ENCODE results near the gene SPATA33. TPM values are rescaled to one million over a fixed set of nuclear protein-coding genes. Genes with fewer than 3 reads are reported as not detected.
"Not testable (repeated sequence)": the region's sequence is repeated elsewhere in the genome, so short reads cannot be mapped to it uniquely, and the experiment has no call there.

SPATA33 gene
- total RNA-seq, 1 experiment from 2014 or later, result 1.0 TPM

DNA sequence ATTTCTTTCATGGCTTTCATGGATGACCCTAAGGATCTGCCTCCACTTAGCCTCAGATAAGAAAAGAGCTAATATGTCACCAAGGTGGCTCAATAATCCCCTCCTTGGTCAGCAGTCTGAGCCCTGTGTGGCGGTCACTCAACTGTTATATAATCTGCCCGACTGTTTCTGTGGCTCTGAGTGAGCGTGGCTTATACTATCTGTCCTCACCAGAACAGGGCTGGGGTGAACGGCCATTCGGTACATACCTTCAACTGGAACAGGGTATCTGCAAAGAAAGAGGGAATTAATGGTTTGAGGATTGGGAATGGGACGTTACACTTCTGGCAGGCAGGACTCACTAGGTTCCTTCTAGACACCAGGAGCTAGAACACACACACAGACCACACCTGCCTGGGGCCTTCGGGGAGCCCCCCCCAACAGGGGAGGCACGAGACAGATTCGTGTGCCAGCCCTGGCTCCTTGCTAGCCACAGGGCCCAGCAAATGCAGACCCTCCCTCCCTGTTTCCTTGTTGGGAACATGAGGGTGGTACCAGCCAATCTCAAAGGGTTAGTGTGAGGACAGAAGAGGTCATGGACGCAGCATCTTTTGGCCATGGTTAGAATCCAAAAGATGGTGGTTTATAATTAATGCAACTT lies 3.9 kb upstream of the SPATA33 start:
- in situ Hi-C loops (cut with HindIII; ENCODE audit: low pct_unique_long_range_greater_than_20kb, low sequenced_read_pairs), result no loop called here
- no peak for DNase-seq (ENCODE audit: low read depth, low spot score)

DNA sequence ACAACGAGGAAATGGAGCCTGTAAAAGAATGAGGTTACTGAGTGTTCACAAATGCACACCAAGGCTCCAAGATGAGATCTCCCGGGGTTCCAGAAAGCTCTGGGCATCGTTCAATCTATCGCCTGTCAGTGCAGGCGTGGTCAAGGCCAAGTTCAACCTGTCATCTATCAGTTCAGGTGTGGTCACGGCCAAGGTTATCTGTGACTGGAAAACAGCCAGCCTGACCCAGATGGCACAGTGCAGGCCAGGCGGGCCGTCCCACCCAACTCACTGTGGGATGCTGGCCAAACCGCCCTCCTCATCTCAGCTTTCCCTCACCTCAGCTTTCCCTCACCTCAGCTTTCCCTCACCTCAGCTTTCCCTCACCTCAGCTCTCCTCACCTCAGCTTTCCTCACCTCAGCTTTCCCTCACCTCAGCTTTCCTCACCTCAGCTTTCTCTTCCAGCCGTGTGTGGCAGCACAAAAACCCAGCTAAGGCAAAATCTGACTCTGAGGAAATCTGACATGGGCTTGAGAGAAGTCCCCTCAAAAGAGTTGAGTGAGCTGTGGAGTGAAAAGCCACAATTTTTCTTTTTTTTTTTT lies 2.5 kb upstream of the SPATA33 start:
- DNase-seq (ENCODE audit: low read depth, low spot score), result no peak
- in situ Hi-C loops (cut with HindIII; ENCODE audit: low pct_unique_long_range_greater_than_20kb, low sequenced_read_pairs), result no loop called here

DNA sequence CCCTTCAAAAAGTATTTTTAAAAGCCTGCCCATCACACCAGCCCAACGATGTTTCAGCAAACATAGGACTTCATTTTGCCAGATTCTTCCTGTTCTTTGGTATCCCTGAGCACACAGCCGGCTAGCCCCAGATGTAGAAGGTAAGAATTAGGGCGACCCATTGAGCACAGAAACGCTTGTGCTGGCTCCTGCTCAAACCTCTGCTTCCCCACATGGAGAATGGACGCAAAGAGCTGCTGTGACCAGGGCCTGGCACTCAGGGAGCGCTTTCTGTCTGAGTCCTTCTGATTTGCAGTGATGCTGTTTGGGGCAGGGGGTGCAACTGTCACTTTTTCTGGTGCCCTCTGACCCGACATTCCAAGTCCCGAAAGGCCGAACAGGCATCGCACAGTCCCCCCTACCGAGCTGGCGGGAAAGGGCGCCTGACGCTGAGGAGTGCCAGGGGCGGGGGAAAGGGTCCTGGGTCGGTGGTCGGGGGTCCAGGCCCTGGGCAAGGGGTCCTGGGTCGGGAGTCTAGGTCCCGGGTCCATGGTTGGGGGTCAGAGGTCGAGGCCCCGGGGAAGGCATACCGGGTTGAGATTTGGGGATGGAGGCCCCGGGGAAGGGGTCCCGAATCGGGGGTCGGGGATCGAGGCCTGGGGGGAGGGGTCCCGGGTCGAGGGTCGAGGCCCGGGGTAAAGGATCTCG lies 1.1 kb upstream of the SPATA33 start:
- in situ Hi-C loops (cut with HindIII; ENCODE audit: low pct_unique_long_range_greater_than_20kb, low sequenced_read_pairs), result no loop called here
- DNase-seq (ENCODE audit: low read depth, low spot score), result no peak

DNA sequence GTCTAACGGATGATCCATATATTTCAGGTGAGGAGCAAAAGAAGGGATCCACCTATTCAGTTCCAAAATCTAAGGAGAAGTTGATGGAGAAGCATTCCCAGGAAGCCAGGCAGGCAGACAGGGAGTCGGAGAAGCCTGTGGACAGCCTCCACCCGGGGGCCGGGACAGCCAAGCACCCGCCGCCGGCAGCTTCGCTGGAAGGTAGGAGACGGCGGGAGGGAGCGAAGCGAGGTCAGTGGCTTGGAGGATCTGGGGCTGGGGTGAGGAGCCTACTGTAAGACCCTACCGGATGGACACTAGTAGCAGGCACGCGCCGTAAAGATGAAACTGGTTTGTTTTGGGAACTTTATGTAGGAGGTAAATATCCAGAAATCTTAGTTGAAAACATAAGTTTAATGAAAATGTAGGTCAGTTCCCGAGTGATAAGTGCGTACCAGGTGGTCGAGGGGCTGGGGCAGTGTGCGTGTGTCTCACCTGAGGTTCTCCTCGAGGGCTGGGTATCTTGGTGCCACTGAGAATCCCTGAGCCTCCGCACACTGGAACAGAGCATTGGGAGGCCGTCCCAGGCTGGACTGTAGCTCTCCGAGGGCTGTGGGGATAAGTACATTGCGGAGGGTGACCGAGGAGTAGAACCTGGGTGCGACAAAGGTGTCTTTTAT lies 714 bp downstream of the SPATA33 start:
- in situ Hi-C loops (cut with HindIII; ENCODE audit: low pct_unique_long_range_greater_than_20kb, low sequenced_read_pairs), result no loop called here

DNA sequence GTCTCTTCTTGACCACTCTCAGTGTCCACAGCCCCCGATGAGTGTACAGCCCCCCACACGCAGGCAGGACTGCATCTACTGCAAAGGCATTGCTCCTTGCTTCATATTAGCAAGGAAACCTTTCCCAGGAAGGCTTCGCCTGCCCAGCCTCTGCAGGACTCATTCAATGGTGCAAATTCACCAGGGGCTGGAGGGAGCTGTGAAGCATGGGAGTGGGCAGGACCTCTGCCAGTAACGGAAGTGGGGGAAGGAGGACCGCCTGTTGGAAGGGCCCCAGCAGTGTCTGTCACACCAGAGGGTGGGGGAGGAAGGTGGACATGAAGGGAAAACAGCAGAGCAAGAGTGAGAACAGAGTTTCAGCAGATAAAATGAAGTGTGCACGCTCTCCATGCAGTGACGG lies 2.5 kb downstream of the SPATA33 start:
- in situ Hi-C loops (cut with HindIII; ENCODE audit: low pct_unique_long_range_greater_than_20kb, low sequenced_read_pairs), result no loop called here
- DNase-seq (ENCODE audit: low read depth, low spot score), result no peak

More for the DNA sequence above, 714 bp downstream of the SPATA33 start:
- DNase-seq (ENCODE audit: low read depth, low spot score), result no peak

DNA sequence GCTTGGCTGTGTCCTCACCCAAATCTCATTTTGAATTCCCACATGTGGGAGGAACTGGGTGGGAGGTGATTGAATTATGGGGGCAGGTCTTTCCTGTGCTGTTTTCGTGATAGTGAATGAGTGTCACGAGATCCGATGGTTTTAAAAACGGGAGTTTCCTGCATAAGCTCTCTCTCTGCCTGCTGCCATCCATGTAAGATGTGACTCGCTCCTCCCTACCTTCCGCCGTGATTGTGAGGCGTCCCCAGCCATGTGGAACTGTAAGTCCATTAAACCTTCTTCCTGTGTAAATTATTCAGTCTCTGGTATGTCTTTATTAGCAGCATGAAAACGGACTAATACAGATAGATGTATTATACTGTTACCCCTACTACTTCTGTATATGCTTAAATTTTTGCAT lies 3.6 kb downstream of the SPATA33 start:
- in situ Hi-C loops (cut with HindIII; ENCODE audit: low pct_unique_long_range_greater_than_20kb, low sequenced_read_pairs), result no loop called here
- no peak for DNase-seq (ENCODE audit: low read depth, low spot score)

DNA sequence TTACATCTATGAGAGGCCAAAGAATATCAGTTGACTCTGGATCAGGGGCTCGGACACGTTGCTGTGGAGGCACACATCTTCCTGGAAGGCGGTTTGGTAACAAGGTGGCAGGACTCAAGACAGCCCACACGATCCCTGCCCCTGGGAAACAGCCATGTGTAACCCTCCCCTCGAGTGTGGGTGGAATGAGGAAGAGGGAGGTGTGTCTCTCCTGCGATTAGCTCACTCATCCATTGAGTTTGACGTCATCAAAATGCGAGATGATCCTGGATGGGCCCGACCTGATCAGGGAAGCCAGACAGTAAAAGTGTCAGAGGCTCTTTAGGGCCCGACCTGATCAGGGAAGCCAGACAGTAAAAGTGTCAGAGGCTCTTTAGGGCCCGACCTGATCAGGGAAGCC lies 6.6 kb downstream of the SPATA33 start:
- in situ Hi-C loops (cut with HindIII; ENCODE audit: low pct_unique_long_range_greater_than_20kb, low sequenced_read_pairs); DNase-seq (ENCODE audit: low read depth, low spot score): not testable (repeated sequence)

DNA sequence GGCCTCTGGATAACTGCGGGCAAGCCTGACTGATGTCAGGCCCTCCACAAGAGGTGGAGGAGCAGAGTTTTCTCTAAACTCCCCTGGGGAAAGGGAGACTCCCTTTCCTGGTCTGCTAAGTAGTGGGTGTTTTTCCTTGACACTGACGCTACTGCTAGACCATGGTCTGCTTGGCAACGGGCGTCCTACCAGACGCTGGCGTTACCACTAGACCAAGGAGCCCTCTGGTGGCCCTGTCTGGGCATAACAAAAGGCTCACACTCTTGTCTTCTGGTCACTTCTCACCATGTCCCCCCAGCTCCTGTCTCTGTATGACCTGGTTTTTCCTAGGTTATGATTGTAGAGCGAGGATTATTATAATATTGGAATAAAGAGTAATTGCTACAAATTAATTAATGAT lies 9.4 kb downstream of the SPATA33 start:
- DNase-seq (ENCODE audit: low read depth, low spot score), result peak; percentile 63
- in situ Hi-C loops (cut with HindIII; ENCODE audit: low pct_unique_long_range_greater_than_20kb, low sequenced_read_pairs), result not testable (repeated sequence)

DNA sequence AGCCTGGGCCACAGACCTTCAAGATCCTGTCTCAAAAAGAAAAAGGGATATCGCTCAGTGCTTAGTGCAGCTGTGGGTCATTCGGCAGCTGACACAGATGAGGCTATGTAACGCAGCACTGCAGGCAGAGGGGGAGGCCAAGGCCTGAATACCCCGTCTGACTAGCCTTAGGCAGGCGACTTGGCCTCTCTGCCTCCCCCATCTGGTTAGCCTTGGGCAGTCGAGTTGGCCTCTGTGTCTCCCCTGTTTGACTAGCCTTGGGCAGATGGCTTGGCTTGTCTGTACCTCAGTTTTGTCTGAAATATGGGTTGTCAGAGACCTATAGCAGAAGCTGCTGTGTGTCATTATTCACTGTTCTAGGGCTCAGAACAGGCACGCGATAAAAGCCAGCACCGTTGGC lies 10.0 kb downstream of the SPATA33 start:
- in situ Hi-C loops (cut with HindIII; ENCODE audit: low pct_unique_long_range_greater_than_20kb, low sequenced_read_pairs), result no loop called here

DNA sequence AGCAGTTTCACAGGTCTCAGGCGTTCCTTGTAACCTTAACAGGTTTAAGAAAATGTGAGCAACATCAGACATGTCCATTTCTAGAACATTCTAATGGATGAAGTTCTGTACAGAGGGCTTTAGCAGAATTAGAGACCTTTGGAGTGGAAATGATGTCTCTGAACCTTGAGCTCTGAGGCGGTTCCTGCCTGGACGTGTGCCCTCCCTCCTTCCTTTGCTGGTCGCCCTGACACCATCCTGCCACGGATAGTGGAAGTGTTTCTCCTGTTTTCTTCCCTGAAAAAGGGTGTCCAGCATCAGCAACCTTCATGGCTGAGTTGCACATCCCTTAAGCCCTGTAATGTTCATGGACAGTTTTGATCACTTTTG lies 11.1 kb downstream of the SPATA33 start:
- DNase-seq (ENCODE audit: low read depth, low spot score), result no peak
- in situ Hi-C loops (cut with HindIII; ENCODE audit: low pct_unique_long_range_greater_than_20kb, low sequenced_read_pairs), result no loop called here

More for the DNA sequence above, 10.0 kb downstream of the SPATA33 start:
- no peak for DNase-seq (ENCODE audit: low read depth, low spot score)

DNA sequence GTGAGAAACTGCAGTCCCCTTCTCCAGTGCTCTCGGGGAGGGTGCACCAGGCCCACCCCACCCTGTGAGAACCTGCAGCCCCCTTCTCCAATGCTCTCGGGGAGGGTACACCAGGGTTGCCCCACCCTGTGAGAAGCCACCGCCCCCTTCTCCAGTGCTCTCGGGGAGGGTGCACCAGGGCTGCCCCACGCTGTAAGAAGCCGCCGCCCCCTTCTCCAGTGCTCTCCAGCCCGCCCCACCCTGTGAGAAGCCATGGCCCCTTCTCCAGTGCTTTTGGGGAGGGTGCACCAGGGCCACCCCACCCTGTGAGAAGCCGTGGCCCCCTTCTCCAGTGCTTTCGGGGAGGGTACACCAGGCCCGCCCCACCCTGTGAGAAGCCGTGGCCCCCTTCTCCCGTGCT lies 12.1 kb downstream of the SPATA33 start:
- in situ Hi-C loops (cut with HindIII; ENCODE audit: low pct_unique_long_range_greater_than_20kb, low sequenced_read_pairs), result no loop called here
- no peak for DNase-seq (ENCODE audit: low read depth, low spot score)

DNA sequence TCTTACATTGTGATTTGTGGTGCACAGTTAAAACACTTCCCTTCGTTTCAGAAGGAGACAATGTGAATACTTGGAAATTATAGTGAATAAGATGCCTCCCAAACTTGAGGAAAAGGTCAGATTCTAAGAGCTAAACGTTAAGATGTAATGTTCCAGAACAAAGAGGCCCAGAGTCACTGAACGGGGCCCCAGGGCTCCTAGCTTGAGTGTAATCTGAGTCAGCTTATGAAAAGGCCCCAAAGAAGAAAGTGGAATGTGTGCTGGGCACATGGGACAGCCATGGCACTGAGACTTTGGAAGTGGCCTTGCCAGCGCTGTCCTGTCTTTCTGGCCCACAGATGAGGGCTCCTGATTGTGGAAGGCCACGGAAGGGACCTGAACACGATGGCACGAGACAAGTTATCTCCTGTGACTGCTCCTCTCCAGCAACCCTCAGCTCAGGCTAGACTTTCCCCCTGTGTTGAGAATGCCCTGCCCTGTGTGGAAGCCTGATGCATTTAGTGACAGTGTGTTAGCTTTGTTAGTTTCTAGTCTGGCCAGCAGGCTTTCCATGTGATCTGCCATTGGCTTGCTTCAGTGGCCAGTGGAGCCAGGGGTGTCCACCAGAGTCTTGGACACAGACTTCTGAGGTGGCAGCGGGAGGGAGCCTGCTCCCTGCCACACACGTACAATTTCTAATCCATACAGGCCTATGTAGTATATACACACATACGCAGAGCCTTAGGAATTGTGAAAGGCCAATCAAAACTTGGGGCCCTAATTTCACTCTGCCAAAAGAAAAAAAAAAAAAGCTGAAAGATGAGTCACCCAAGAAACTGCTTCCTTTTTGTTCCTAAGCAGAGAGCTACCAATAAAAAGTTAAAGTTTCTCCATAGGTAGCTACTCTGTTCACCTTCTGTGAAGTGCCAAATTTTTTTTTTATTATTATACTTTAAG lies 13.1 kb downstream of the SPATA33 start:
- in situ Hi-C loops (cut with HindIII; ENCODE audit: low pct_unique_long_range_greater_than_20kb, low sequenced_read_pairs), result no loop called here
- DNase-seq (ENCODE audit: low read depth, low spot score), result no peak

DNA sequence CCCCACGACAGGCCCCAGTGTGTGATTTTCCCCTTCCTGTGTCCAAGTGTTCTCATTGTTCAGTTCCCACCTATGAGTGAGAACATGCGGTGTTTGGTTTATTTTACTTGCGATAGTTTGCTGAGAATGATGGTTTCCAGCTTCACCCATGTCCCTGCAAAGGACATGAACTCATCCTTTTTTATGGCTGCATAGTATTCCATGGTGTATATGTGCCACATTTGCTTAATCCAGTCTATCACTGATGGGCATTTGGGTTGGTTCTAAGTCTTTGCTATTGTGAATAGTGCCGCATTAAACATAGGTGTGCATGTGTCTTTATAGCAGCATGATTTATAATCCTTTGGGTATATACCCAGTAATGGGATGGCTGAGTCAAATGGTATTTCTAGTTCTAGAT lies 13.9 kb downstream of the SPATA33 start:
- in situ Hi-C loops (cut with HindIII; ENCODE audit: low pct_unique_long_range_greater_than_20kb, low sequenced_read_pairs); DNase-seq (ENCODE audit: low read depth, low spot score): not testable (repeated sequence)

DNA sequence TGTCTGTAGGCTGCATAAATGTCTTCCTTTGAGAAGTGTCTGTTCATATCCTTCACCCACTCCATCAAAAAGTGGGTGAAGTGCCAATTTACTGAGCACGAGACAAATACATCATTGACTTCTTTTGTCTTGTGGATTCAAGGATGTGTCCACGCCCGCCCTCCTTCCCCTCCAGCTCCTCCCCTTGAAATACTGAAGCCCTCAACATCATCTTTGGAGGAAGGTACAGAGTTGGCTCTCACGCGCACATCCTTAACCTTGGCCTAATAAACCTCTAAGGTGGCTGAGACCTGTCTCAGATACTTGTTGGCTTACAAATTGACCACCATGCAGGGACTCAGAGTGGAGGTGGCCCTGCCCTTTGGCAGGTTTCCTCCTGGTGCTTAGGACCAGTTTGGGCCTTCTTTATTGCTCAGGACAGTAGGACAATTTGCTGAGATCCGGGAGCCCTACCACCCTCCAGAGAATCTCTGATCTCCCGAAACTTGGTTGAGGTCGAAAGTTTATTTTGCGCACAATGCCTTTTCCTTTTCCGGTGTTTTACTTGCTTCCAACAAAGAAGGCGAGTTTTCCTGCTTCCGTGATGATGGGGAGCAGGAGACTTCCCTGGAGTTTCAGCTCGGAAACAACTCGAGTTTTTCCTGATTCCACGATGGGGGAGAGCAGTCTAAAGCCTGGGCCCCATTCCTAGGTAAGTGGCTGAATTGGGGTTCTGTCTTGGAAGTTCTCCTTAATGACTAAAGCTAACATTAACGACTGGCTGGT lies 14.7 kb downstream of the SPATA33 start:
- DNase-seq (ENCODE audit: low read depth, low spot score), result no peak
- in situ Hi-C loops (cut with HindIII; ENCODE audit: low pct_unique_long_range_greater_than_20kb, low sequenced_read_pairs), result no loop called here

DNA sequence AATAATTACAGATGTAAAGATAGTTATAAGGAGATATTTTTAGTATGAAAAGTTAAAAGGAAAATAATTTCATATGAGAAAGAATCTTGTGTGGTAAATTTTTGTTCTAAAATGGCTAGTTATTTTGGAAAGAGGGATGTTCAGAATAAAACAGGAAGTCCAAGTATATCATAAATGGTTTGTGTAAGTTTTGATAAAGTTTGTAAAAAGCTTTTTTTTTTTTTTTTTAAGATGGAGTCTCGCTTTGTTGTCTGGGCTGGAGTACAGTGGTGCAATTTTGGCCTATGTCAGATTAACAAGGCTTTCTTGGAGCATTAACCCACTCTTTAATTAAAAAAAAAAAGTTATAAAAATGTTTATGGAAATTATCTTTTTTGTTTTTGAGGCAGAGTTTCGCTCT lies 20.6 kb downstream of the SPATA33 start:
- DNase-seq (ENCODE audit: low read depth, low spot score), result no peak
- in situ Hi-C loops (cut with HindIII; ENCODE audit: low pct_unique_long_range_greater_than_20kb, low sequenced_read_pairs), result no loop called here

DNA sequence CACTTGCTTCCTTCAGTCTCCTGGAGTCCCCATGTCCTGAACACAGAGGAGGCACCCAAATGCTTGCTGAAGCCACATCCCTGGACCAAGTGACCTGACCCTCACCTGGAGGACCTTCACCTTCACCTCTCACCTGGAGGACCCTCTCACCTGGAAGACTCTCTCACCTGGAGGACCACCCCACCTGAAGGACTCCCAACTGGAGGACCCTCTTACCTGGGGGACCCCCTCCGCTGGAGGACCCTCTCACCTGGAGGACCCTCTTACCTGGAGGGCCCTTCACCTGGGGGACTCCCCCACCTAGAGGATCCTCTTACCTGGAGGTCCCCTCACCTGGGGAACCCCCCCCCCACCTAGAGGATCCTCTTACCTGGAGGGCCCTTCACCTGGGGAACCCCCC lies 28.3 kb downstream of the SPATA33 start:
- in situ Hi-C loops (cut with HindIII; ENCODE audit: low pct_unique_long_range_greater_than_20kb, low sequenced_read_pairs), result no loop called here
- no peak for DNase-seq (ENCODE audit: low read depth, low spot score)

DNA sequence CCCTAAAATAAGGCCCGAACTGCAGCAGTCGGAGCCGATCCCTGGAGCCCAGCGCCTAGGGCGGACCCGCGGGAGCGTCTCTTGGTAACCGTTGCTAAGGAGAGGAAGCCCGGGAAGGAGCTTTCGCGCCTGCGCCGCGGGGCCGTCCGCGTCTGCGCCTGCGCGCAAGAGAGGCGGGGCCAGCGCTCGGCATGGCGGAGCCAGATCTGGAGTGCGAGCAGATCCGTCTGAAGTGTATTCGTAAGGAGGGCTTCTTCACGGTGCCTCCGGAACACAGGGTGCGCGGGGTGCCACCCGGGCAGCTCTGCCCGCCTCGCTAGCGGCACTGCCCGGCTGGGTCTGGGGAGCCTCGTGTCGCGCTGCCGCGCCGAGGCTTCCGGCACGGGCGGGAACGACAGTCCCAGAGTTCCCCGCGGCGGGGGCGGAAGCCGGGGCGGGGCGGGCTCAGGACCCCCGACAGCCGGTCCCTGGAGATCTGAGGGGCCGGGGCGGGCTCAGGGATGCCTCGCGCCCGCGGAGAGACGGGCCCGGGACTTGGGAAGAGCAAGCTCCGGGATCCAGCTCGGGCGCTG lies 29.0 kb downstream of the SPATA33 start, which contains the start of gene CDK10:
Gene CDK10, plus strand, starts transcription at position 170 of the 572 bp plus-strand sequence. Its CDS starts 22 bp downstream, at position 192.
- in situ Hi-C loops (cut with HindIII; ENCODE audit: low pct_unique_long_range_greater_than_20kb, low sequenced_read_pairs), result no loop called here
- DNase-seq (ENCODE audit: low read depth, low spot score), result peak; percentile 83
